HepG2 (cell line): ENCODE data around the gene RAD21L1. TPM values are rescaled to one million over a fixed set of nuclear protein-coding genes. Genes with fewer than 3 reads are reported as not detected.

Source experiments
- ESRRA ChIP-seq: sonication (generic); formaldehyde crosslinking; IDR thresholded peaks from 2 replicates; pipeline ENCODE4 v1.5.1; 2020; ENCODE audit warnings: mild to moderate bottlenecking, low read depth, missing genetic modification reagents
- FOXK1 ChIP-seq: sonication (generic); formaldehyde crosslinking; IDR thresholded peaks from 2 replicates; pipeline ENCODE4 v1.4.0; 2020; ENCODE audit warnings: low read depth, missing genetic modification reagents, borderline replicate concordance
- MEIS1 ChIP-seq: sonication (generic); formaldehyde crosslinking; IDR thresholded peaks from 2 replicates; pipeline ENCODE4 v1.9.0; 2021; ENCODE audit warnings: mild to moderate bottlenecking, missing genetic modification reagents, moderate library complexity, borderline replicate concordance
- MXD3 ChIP-seq: IDR thresholded peaks from 2 replicates; pipeline ENCODE4 v1.6.1; 2016; ENCODE audit warnings: mild to moderate bottlenecking, missing biosample characterization, missing genetic modification reagents
- MXI1 ChIP-seq: IDR thresholded peaks from 3 replicates; pipeline ENCODE4 v1.6.1; 2012; ENCODE audit warnings: low read depth, low read length, inconsistent platforms, borderline replicate concordance
- MYPOP ChIP-seq: sonication (generic); formaldehyde crosslinking; IDR thresholded peaks from 2 replicates; pipeline ENCODE4 v1.8.1; 2023; ENCODE audit warnings: mild to moderate bottlenecking, moderate library complexity, missing genetic modification reagents
- NCOR1 ChIP-seq: fragments of 200-600 bp; sonication (generic); IDR thresholded peaks from 2 replicates; pipeline ENCODE4 v1.7.0; 2017; ENCODE audit warnings: antibody characterized with exemption, low read length, borderline replicate concordance
- PCBP1 ChIP-seq: fragments of 200-400 bp; formaldehyde crosslinking; IDR thresholded peaks from 2 replicates; pipeline ENCODE4 v1.6.1; 2017; ENCODE audit warnings: mild to moderate bottlenecking, low read depth, low read length, borderline replicate concordance
- ZBTB38 ChIP-seq: sonication (generic); formaldehyde crosslinking; IDR thresholded peaks from 2 replicates; pipeline ENCODE4 v1.5.1; 2020; ENCODE audit warnings: mild to moderate bottlenecking, missing genetic modification reagents
- ZNF263 ChIP-seq: sonication (generic); formaldehyde crosslinking; IDR thresholded peaks from 2 replicates; pipeline ENCODE4 v1.4.0; 2020; ENCODE audit warnings: missing genetic modification reagents
- ZNF317 ChIP-seq: sonication (generic); formaldehyde crosslinking; IDR thresholded peaks from 2 replicates; pipeline ENCODE4 v1.5.0; 2020; ENCODE audit warnings: mild to moderate bottlenecking, missing genetic modification reagents
- ZNF512 ChIP-seq: sonication (generic); formaldehyde crosslinking; IDR thresholded peaks from 2 replicates; pipeline ENCODE4 v1.4.0; 2020; ENCODE audit warnings: mild to moderate bottlenecking, missing genetic modification reagents
- ZSCAN25 ChIP-seq: sonication (generic); formaldehyde crosslinking; IDR thresholded peaks from 2 replicates; pipeline ENCODE4 v1.8.0; 2022; ENCODE audit warnings: mild to moderate bottlenecking, missing genetic modification reagents
- polyA plus RNA-seq, 8 experiments: library from polyadenylated mRNA; depleted of rRNA in 3 of 8; stranded (reverse) in 7 of 8; unstranded in 1 of 8; fragments of >200 nt; fragmentation: Illumina TruSeq in 4 of 8; extraction: Trizol in 4 of 8; gene quantifications; 2 replicates each; pipeline versions ENCODE4 v1.2.1 to v1.2.3, GENCODE V29; 2011 to 2016; ENCODE audit warnings: low read depth in 4 of 8, missing spikeins in 1 of 8, mixed read lengths in 1 of 8; ENCODE audit not compliant: insufficient read depth in 1 of 8
- total RNA-seq, 5 experiments: library from RNA; depleted of rRNA; stranded (reverse); fragments of >200 nt; fragmentation: Illumina TruSeq; extraction: Trizol; gene quantifications; 2 replicates each; pipeline ENCODE4 v1.2.3, GENCODE V29; 2016; ENCODE audit warnings: low read depth in 1 of 5

RAD21L1 gene
- total and polyA plus RNA-seq, 2 of the 13 experiments (the other 11 are each of a cell fraction or from before 2014, with no cell fraction given): not detected

- TF ChIP-seq ZNF512 (CRISPR knock-in tag) (0 out of 2 replicates have a peak, but pooled peaks have one; percentile 48), PCBP1 (0 out of 2 replicates have a peak, but pooled peaks have one; percentile 31), ESRRA (CRISPR knock-in tag) (no peak), ZNF317 (CRISPR knock-in tag) (no peak), ZBTB38 (0 out of 2 replicates have a peak, but pooled peaks have one; percentile 31), ZNF263 (peak; percentile 74), MXI1 (no peak), MEIS1 (CRISPR knock-in tag) (no peak), NCOR1 (no peak), MXD3 (CRISPR knock-in tag) (no peak; the same call in 1 of the 2 replicates), MYPOP (CRISPR knock-in tag) (no peak), ZSCAN25 (CRISPR knock-in tag) (peak; percentile 86), FOXK1 (no peak)
These were observed 521 bp upstream of the RAD21L1 start (continued) for GRCh38 chr20:1225263-1225782.
